ENCODE data around the gene CTTNBP2.

Gene CTTNBP2

DNA sequence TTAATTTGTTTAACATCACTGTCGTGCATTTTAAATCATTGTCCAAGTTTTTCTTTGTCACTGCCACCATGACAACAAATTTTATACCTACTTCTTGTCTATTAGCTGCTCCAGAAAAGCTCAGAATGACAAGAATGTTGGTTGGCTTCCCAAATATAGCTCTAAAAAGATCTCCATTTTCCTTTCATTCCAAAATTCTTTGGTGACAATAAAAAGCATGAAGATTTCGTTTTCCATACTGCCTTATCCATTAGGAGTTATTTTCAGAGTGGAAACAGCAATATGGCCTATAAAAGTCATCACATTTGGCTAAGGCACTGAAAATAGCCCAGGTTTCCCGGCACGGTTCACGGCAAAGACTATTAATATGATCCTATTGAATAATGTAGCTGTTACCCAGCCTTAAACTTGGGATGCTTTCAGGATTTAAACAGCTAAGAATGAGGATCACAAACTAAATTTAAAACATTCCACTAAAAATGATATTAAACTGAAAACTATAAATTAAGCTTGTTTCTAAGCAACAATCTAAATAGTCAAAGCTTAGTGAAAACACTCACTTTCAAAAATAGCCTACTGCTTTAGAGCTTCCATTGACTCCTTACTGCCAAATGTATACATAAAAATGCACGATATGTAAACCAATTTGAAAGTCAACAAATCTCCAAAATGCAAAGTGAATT lies 2.7 kb downstream of the CTTNBP2 start:
- DNase-seq (ENCODE audit: low read depth in 2 of 2), result no peak

DNA sequence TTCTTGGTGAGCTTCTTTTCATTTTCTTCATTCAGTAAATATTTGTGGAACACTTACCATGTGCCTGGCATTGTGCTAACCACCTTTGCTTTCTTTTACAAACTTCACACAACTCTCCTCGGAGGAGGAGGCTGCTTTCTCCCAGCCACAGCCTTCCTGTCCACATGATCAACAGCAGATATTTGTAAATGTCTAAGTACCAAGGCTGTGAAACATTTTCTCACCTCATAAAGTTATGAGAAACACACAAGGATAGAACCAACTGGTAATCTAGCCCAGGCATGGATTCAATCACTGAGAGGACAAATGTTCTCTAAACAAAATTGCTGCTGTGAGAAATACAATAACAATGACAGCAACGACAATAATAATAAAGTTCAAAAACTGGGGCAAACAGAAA lies 3.9 kb downstream of the CTTNBP2 start:
- no peak for DNase-seq (ENCODE audit: low read depth in 2 of 2)

GRCh38 chr7:117863618-117864017 lies 9.6 kb downstream of the CTTNBP2 start:
- no peak for DNase-seq (ENCODE audit: low read depth in 2 of 2)

DNA sequence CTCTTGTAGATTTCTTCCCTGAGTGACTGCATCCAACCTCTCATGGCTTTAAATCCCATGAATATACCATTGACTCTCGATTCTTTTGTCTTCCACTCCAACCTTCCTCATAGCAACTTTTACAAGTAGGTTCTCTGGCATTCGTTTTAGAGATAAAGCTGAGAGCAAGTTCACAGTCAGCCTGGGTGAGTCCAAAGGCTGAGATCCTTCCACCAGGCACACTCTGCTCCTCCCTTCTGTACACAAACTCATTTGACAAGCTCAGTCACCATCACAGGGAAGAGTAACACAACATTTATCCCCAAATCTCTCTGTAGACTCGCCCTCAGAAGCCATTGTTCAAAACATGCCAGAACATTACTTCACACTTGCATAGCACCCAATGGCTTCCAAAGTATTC lies 10.9 kb downstream of the CTTNBP2 start:
- no peak for DNase-seq (ENCODE audit: low read depth in 2 of 2)

DNA sequence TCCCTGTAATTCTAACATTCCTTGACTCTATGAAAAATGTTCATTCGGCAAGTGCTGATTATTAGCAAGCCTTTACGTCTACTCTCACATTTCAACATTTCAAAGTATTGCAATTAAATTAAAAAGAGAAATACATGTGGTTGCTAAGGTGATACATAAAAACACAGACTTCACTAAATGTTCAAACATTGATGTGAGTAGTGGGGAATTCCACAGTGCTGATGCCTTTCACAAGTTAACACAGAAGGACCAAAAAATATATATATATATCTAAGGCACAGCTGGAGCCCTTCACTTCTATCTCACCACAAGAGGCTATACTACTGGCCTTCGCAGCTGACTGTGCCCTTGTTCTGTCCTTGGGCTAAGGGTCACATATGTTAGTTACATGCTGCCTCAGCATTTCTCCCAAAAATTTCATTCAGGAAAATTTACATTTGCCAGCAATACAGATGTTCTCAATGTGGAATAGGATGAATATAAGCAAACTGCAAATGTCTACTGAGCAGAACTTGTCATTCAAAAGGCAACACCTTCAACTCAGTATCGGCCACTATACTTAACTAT lies 13.9 kb downstream of the CTTNBP2 start:
- no peak for DNase-seq (ENCODE audit: low read depth in 2 of 2)

DNA sequence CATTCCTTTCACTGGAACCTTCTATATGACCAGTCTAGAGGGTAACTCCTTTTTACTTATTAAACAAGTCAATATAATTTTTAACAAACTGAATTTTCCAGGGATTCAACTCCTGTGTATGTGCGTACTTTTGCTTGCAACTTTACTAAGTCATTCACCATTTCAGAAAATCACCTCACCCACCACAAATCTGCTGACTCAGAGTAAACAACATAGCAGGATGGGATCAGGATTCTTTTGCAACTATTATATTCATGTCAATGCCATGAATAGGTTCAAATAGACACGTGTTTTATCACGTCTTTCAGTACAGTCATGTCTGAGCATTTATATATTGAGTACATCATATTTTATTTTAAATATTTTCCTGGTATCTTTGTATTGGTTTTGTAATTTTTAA lies 14.5 kb downstream of the CTTNBP2 start:
- DNase-seq (ENCODE audit: low read depth in 2 of 2), result no peak

- no peak for DNase-seq (ENCODE audit: low read depth in 2 of 2)
These were observed 15.5 kb downstream of the CTTNBP2 start for GRCh38 chr7:117857718-117858117.

- no peak for DNase-seq (ENCODE audit: low read depth in 2 of 2)
These were observed 17.0 kb downstream of the CTTNBP2 start for GRCh38 chr7:117856196-117856595.

DNA sequence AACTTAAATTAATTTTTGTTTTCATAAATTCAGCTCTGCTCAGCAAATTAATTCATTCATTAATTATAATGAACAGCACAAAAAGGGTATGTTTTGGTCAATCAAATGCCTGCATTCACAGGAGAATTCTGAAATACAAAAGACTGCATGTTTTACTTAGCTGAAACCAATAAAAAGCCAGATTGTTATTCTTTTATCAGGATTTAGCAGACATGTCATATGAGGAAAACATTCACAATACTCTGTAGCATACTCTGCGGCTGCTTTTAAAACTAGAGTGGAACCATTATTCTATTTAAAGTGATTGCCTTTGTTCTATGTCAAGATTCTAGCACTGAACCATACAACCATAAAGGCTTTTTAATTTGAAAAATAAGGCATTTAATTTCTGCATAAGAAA lies 19.1 kb downstream of the CTTNBP2 start:
- DNase-seq (ENCODE audit: low read depth in 2 of 2), result no peak

GRCh38 chr7:117848941-117849340 lies 24.3 kb downstream of the CTTNBP2 start:
- no peak for DNase-seq (ENCODE audit: low read depth in 2 of 2)

GRCh38 chr7:117844678-117845077 lies 28.6 kb downstream of the CTTNBP2 start:
- DNase-seq (ENCODE audit: low read depth in 2 of 2), result no peak

GRCh38 chr7:117841611-117842010 lies 31.6 kb downstream of the CTTNBP2 start:
- DNase-seq (ENCODE audit: low read depth in 2 of 2), result no peak

DNA sequence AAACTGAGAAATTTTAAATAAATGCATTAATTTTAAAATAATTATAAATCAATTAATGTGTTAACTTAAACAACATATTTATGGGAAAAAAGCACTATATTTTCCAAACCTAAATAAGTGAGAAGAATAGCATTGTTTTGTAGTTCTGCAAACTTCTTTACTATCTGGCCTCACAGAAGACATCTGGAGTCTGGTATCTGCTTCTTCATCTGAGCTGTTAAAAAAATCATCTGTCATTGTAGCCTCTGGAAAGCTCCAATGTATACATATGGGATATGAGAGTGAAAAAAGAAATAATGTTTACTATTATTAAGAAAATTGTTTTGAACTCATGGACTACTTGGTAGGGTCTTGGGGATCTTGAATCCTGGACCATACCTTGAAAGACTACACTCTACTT lies 32.2 kb downstream of the CTTNBP2 start:
- no peak for DNase-seq (ENCODE audit: low read depth in 2 of 2)

GRCh38 chr7:117839507-117839906 lies 33.7 kb downstream of the CTTNBP2 start:
- DNase-seq (ENCODE audit: low read depth in 2 of 2), result no peak

GRCh38 chr7:117837841-117838240 lies 35.4 kb downstream of the CTTNBP2 start:
- DNase-seq (ENCODE audit: low read depth in 2 of 2), result no peak

- no peak for DNase-seq (ENCODE audit: low read depth in 2 of 2)
These were observed 38.1 kb downstream of the CTTNBP2 start for GRCh38 chr7:117835016-117835664.

DNA sequence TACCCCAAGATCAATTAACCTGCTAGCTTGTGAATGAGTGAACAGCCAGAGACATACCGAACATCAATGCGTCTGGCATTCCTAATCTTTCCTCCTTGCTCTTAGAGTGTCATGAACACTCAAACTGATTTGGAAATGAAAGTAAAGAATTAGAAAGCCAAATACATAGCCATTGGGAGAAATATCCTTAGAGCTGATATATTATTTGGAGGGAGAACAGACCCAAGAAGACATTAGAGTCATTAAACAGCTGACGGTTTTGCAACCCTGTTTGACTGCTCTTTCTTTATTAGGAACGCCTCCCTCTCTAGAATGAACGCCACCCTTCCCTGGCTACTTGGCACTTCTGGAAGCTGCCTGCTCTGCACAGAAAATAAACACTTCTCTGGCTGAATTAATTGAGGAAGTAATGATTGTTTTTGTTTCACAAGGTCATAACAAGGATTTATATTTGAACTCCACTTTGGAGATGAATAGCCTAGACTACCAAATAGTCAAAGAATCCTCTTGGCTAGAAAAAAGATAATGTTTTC lies 42.8 kb downstream of the CTTNBP2 start:
- DNase-seq (ENCODE audit: low read depth in 2 of 2), result no peak

DNA sequence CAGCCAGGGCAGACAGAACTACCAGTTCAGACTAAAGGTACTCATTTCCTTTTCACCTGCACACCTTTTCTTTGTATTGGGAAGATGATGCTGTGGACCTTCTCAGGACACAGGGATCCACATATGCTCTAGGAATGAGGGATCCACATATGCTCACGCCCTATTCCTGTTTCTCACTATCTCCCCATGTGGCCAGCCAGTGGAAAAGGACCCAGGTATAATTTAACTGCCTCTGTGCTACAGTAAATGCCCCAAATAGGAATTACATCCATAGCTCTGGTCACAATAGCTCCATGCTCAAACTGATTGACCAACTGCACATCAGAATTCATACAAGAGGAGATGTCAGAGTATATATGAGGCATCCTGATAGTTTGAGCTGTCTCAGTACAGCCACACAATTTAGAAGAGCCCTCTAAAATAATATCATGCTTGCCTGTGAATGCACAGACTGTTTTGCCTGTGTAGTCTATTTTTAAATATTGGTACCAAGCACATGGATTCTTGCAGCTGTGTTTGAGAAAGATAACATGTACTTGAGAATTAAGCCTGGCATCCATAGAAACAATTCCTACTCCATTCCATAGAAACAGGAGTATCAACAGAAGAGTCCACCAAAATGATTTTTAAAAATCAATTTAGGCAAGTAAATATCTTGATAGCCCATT lies 43.7 kb downstream of the CTTNBP2 start:
- no peak for DNase-seq (ENCODE audit: low read depth in 2 of 2)

GRCh38 chr7:117828825-117829224 lies 44.4 kb downstream of the CTTNBP2 start:
- no peak for DNase-seq (ENCODE audit: low read depth in 2 of 2)

GRCh38 chr7:117827862-117828261 lies 45.4 kb downstream of the CTTNBP2 start:
- DNase-seq (ENCODE audit: low read depth in 2 of 2), result no peak

DNA sequence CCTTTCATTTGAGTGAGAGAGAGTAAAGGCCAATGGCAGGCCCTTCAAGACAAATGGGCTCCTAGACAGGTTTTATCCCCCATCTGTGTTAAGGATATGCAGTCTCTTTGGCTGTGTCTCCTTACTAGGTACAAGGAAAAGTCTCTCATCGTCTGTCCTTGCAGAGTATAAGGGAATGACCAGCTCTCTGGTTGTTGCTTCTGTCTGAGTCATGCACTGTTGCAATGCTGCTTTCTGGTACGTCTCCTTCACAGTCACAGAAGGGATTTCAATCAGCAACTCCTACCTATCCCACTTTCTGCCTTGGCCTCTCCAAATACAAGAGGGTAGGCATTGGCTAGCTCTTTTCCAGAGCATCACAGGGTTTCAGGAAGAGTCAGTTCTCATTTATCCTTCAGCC lies 48.1 kb downstream of the CTTNBP2 start:
- no peak for DNase-seq (ENCODE audit: low read depth in 2 of 2)

- no peak for DNase-seq (ENCODE audit: low read depth in 2 of 2)
These were observed 48.6 kb downstream of the CTTNBP2 start for GRCh38 chr7:117824592-117824991.

GRCh38 chr7:117819558-117819957 lies 53.7 kb downstream of the CTTNBP2 start:
- no peak for DNase-seq (ENCODE audit: low read depth in 2 of 2)

All from stimulated activated CD4-positive, alpha-beta T cell treated with anti-CD3 and anti-CD28 coated beads, Interleukin-12 subunit alpha, Interleukin-12 subunit beta, amount 100 ng/mL, for 24 hours (primary cell).